ENCODE results near the gene RAB11FIP4.

DNA sequence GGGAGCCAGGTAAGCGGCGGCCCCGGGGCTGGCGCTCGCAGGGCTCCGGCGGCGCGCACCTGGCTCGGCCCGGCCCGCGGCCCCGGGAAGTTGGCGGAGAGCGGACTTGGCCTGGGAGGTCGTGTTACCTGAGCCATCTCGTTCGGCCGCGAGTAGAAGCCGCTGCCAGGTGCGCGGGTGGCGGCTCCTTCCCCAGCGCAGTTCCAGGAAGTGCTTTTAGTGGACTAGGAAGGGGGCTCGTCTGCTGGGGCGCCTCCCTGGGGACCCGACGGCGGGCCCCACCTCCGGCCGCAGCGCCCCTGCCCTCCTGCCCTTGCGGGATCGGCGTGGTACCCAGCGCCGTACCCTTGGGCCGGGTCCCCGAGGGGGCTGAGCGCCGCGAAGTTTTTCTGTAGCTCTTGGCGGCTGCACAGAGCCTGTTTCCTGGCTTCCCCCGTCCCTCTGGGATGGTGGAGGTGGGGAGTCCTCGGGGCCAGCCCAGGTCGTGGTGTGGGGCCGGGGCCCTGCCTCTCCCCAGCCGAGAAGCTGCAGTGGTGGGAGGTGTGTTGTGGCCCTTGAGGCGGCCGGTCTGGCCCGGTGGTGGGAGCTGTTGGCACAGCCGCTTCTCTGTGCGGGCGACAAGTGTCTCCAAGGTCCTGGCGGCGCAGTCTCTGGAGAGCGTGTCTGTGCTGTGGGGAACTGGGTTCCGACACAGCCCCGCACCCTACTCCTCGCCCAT is 96.9 kb downstream of the RAB11FIP4 start:
- TF ChIP-seq, protein P1, sequence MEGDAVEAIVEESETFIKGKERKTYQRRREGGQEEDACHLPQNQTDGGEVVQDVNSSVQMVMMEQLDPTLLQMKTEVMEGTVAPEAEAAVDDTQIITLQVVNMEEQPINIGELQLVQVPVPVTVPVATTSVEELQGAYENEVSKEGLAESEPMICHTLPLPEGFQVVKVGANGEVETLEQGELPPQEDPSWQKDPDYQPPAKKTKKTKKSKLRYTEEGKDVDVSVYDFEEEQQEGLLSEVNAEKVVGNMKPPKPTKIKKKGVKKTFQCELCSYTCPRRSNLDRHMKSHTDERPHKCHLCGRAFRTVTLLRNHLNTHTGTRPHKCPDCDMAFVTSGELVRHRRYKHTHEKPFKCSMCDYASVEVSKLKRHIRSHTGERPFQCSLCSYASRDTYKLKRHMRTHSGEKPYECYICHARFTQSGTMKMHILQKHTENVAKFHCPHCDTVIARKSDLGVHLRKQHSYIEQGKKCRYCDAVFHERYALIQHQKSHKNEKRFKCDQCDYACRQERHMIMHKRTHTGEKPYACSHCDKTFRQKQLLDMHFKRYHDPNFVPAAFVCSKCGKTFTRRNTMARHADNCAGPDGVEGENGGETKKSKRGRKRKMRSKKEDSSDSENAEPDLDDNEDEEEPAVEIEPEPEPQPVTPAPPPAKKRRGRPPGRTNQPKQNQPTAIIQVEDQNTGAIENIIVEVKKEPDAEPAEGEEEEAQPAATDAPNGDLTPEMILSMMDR (IDR thresholded peaks at IDR 0.05), result no peak
- TF ChIP-seq POLR2AphosphoS5 (IDR thresholded peaks at IDR 0.05), result no peak

Measured in suprapubic skin (tissue), 3 donors.